Embryonic facial prominence (tissue), 1 donor: ENCODE data around the gene CAB39.
A peak's percentile ranks its signal among the peaks of the same experiment; 100 is the strongest.

Experiments used
- DNase-seq: peaks from one replicate; pipeline ENCODE4 v3.0.0-alpha.2; 2016; ENCODE audit errors: extremely low spot score

Gene CAB39

DNA sequence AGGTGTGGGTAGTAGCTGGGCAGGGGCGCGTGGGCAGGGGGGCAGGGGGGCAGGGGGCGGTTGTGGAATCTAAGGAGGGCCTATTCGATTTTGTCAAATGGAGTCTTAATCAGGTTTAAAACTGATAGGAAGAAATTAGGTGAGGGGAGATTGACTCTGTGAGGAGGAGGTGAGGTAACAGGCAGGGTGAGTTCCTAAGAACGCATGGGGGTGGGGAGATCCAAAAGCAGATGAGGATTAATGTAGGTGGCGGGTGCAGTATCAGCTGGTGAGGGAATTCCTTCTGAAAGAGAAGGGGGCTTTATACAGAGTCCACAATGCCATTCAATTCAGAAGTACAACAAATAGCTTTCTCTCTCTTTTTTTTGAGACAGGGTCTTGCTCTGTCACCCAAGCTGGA, 72.7 kb downstream of the CAB39 start:
- DNase-seq, result no peak

DNA sequence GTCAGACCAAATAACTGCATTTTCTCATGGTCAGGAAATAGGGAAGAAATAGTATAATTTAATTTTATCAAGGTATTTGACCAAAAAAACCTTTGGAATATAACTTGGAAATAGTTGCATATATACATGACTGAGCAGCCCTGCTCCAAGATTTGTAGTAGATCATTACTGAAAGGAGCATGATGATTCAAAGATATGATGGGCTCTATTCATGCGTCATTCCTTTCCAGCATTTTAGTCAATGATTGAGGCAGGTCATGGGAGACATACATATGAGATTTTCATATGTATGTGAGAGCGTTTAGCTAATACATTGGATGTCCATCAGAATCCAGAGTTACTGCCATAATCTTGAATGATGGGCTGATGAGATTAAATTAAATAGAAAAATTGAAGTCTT, 74.5 kb downstream of the CAB39 start:
- DNase-seq, result no peak

DNA sequence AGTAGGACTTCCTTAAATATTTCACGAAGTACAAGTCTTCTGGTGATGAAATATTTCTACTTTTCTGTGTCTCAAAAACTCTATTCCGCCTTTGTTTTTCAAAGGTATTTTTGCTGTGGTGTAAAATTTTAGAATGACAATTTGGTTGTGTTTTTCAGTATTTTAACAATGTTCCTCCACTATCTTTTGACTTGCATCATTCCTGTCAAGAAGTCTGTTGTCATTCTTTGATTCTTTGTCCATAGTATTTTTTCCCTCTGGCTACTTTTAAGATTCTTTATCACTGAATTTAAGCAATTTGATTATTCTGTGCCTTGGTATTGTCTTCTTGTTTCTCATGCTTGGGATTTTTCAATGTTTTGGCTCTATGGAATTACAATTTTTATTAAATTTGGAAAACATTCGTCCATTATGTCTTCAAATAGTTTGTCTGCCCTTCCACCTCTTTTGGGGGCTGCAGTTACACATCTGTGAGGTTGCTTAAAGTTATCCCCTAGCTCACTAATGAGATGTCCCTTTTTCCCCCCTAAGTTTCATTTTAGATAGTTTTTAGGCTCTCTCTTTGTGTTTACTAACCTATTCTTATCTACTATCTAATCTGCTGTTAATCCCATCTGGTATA, 76.0 kb downstream of the CAB39 start:
- no peak for DNase-seq

DNA sequence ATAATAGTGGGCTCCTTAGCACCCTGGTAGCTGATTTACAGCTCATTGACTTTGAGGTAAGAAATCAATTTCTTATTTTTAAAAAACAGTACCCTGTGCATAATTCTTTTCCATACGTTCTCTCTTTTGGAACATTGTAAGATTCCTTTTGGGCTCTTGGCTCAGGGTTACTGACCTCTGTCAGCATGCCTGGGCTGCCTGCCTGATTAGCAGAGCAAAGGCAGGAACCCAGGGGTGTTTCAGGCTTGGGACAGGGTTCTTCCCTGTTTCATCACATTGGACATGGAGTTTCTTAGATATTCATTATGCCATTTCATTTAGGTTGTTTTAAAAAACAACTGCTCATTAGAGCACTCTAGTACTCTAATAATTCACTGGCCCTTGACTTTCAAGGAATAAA, 78.3 kb downstream of the CAB39 start:
- no peak for DNase-seq

DNA sequence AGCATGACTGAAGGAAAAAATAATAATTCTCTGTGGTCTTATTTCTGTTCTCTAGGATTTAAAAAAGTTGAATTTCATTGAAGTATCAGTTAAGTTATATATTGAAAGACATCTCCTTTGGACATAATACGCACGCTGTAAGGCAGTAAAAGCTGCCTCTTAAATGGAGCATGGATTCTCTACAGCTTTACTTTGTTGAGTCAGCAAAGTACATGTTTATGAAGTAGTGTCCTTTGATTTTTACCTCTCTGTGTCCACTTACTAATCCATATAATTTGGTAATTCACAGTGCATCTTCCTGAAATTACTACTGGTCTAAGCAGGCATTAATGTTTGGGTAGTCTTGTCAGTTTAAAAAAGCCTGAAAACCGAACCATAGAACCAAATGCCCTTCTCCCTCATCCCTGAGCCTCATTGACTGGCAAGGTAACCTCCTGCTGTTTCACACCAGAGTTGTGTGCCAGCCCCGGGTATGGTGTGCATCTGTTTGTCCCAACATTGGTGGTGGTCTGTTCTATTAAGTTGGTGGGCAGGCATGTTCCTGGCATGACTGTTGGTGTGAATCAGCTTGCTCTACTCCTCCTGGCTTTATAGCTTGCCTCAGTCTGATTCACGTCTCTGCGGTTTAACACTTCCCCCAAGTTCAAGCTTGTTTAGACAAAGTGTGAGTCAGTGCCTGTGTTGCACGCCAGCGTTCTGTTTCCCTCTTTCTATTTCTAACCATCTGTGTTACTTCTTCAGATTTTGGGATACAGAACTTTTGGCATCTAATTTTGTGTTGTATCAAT, 81.1 kb downstream of the CAB39 start:
- no peak for DNase-seq

DNA sequence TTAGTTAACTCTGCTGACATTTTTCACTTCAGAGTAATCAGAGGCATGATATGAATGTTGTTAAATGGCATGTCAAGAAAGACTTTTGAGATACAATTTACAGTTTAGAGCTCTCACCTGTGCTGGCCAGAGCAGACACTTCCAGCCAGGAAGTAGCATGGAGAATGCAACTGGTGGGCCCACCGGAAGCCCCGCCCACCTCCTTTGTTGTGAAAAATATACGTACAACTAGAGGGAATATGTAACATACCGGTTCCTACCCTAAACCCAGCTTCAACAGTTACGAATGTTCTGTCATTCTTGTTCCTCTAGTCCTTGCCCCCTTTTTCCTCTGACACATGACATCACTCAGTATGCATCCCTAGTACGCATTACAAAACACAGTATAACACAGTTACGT, 81.9 kb downstream of the CAB39 start:
- no peak for DNase-seq

DNA sequence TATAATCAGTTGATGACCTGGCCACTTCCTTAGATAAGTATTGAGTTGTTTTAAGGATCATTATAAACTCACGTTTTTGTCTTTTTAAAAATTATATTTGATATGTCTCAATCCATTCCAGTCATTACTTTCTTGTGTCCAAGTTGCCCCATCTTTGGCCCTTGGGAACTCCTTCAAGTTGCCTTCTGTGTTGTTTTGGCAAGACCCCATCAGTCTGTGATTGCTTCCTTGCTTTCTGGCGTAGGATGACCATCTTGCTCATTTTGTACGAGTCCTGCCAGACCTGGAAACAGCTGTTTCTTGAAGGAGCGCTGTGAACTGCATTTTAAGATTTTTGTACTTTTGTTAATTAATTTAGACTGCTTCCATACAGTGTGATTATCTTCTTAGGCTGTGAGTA, 83.2 kb downstream of the CAB39 start:
- no peak for DNase-seq

DNA sequence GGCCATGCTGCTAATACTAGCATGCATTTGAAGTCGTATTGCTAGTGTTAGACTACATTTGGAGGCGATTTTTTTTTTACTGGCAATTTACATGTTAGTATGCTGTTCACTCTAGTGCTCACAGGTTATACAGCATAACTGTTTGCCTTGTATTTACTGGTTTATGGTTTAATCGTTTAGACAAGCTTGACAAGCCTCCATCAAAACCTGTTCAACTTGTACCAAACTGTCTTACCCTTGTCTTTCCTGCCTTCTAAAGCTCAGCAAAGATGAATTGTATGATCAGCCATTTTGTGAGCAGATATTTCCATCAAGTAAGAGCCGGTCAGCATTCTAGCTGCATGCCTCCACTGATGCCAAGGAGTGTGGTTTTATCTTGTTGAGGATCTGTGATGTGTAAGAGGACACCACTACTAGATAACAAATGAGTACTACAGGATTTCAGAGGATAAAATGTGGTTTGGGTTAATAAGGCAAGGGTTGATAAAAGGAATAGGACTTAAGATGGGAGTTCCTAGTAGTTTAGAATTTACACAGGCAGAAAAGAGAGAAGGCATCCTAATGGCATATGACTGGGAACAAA, 83.7 kb downstream of the CAB39 start:
- no peak for DNase-seq

DNA sequence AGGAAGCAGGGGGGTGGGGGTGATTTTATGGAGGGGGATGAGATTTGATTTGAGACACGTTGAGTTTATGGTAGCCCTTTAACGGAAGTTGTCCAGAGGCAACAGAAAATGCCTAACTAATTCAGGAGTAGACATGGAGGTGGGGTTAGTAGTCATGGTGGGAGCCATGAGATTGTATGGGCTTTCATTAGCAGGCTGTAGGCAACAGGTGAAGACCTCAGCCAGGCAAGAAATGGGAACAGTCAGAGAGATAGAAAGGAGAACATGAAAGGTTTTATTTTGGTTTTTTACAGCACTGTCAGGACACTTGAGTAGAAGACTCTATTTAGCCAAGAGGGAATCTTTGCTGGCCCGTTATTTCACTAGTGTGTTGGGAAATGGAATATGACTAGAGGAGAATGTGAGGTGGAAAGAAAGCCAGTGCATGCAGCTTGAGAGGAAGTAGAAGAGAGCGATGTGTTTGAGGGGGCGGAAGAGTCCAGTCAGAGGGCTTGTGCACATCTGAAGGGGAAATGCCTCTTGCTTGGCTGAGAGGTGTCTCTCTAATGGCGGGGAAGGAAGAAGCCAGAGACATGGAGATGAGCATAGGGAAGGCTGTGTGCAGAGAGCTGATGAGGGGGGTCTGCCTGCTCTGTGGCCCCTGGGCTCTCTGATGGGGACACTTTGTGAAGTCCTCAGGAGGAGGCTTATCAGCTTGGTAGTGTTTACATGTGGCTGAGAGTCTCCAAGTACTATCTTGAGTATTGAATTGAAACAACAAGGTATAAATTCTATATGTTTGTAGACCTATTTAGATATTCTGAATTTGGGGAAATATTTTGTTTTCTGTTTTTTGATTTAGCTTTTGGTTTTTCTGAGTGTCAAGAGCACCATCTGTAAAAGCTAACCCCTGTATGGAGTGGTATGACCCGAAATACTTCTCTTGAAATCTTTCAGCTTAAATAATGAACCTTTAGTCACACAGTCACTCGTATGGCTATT, 85.2 kb downstream of the CAB39 start:
- DNase-seq, result no peak

DNA sequence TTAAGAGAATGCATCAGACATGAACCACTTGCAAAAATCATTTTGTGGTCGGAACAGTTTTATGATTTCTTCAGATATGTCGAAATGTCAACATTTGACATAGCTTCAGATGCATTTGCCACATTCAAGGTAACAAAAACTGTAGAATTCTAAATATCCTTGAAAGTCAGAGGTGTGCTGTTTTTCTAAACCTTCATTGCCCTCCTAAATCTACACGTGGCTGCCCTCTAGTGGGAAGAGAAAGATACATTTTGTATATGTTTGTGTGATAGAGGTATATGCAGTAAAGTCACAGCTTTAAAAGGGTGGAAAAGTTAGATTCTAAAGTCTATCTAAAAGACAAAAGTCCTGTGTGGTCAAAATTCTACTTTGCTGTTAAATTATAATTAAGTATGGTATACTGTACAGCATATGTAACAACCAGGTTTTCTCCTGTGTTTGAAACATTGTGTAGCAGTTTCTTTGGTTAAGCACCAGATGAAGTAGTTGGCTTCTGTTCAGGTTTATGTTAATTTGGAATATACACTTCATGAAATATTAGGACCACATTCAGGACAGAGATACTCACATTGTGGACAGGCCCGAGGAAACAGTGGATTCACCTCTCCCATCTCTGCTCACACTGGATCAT, 86.2 kb downstream of the CAB39 start:
- peak; percentile 18 for DNase-seq

DNA sequence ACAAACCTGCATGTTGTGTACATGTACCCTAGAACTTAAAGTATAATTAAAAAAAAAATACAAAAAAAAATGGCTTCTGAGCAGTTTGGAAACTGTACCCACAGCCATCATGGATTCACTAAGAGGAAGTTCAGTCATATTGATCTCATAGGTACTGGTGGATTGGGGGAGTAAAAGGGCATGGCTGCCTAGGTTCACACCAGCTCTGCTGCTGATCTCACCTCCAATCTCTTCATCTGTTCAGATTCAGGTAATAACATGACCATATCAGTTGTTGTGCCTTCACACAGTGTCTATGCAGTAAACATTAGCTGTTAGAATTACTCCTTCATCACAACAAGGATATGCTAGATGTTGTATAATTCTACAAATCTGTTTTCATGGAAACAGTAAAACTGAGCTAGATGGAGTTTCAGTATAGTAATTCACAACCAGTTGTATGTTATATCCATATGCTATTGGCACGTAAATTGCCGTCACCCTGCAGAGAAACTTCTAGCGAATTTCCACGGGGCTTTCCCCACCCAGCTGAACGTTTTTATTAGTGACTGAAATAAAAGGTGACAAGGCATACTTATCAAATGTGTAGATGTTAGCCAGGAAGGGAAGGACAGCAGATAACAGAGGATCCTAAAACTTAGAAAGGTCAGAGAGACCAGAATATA, 92.8 kb downstream of the CAB39 start:
- DNase-seq, result no peak

DNA sequence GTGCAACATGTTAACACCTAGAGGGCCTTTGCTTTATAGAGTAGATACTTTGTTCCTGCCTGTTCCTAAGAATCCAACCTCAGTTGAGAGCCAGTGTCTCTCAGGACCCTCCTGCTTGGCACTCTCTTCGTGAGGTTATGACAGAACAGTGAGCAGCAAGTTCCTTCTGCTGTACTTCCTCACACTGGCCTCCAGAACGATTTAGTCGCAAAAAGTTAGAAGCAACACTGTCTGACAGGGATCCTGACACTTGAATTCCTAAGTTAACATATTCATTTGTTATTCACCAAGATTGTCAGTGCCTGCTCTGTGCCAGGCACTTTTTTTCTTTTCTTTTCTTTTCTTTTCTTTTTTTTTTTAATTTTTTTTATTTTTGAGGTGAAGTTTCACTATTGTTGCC, 95.1 kb downstream of the CAB39 start:
- DNase-seq, result no peak

DNA sequence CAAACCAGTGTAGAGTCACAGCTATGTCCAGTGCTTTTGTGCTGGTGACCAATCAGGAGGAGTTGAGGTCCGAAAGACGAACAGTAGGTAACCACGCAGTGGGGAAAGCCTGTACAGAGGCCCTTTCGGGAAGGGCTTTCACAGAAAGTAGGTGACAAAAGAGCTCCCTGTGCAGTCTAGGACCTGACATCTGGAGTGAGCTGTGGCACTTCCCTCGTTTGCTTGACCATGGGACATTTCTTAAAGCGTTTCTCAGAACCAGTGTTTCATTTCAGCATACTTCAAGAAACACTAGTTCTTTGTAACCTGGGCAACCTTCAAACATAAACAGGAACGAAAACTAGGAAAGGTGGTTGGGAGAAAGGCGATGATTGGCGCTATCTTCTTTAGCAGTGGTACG, 96.4 kb downstream of the CAB39 start:
- DNase-seq, result no peak

DNA sequence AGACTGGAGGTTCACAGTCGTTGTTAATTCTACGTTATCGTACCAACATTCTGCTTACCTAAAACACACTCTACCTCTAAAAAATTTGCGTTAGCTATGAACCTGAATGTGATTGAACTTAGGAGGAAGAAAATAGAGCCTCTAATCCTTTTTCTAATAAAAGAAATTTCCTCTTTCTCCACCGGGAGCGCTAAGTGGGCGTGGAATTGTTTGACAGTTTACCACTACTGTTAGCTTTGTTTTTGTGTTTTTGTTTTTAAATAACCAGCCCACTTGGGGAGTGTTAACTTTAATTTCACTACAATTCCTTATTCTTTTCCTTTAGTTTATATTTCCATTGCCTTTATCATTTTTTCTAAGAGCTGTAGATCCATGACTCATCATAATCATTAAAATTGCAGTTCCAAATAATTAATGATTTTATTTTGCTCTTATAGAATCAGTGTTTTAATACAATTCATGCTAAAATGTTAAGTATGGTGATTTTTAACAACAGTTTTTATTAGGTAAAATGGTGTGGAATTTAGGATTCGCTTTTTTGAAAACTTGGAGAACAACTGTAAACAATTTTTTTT, 97.1 kb downstream of the CAB39 start:
- no peak for DNase-seq

DNA sequence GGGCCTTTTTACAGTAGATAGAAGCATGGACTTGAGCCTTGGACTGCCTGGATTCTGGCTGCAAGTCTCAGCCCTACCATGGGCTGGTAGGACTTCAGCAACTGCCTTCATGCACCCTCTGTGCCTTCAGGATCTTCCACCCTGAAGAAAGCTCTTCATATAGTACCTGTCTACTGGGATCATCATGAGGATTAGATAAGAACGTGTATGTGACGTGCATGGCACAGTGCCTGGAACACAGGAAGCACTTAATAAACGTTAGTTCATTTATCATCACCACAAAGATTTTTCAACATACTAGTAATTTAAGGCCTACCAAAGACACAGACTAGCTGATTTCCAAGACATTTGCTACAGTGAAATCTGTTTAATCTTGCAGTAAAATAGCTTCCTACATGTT, 98.9 kb downstream of the CAB39 start:
- no peak for DNase-seq

DNA sequence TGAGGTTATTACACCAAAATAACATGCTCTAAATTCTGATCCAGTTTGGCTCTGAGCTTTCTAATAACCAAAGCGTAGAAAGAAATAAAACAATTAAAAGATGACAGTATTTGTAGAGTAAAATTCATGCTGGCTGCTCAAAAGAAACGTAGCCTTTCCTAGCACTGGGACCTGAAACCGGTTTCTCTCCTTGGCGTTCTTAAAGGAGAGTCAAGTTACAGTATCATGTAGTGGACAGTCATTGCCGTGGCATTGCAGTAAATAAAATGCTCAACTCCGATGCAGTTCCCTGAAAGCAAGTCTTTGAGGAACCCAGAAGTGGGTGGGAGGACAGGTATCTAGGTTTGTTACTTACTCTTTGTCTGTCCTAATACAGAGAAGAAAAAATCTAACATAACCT, 99.4 kb downstream of the CAB39 start:
- no peak for DNase-seq

DNA sequence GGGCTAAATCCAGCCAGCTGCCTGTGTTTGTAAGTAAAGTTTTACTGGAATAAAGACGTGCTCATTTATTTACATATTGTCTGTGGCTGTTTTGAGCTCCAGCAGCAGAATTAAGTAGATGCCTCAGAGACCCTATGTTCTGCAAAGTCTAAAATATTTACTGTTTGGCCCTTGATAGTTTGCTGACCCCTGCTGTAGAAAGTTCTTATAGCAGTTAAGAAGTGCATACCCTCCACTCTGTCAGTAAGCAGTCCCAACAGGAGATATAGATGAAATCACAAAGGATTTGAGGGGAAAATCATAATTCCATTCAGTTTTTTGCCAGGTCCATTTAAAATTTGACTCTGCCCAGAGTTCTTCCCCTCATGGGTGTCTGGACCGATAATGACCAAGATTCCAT, 102.0 kb downstream of the CAB39 start:
- no peak for DNase-seq

DNA sequence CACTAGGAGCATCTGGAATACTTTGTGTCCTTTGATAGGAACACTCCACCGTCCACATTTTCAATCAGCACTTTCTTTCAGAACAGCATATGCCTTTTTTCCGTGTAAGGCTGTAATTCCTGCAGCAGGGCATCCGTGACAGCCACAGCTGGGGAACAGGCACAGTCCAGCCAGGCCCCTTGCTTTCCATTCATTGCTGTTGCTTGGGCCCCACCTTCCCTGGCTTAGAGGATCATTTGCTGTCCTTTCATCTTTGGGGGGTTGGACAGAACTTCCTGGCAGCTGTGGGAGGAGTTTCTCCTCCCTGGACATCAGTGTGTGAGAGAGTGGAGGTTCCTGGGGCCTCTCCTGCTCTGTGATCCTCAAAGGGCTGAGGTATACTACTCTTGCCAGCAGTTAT, 102.4 kb downstream of the CAB39 start:
- no peak for DNase-seq

DNA sequence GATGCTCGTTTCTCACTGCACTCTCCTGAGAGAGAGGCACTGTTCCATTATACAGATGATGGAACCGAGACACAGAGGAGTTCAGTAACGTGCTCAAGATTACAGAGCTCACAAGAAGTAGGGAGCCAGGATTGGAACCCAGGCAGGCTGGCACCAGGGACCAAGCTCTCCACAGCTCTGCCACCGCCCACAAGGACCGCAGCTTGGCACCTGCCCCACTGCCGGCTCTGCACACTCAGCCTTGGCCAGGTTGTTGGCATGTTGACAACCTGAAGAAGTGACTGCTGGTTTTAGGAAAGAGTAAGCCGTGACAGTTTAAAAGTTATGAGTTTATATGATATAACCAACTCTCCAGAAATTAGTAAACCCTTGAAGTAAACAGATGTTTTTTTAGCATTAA, 104.1 kb downstream of the CAB39 start:
- no peak for DNase-seq

DNA sequence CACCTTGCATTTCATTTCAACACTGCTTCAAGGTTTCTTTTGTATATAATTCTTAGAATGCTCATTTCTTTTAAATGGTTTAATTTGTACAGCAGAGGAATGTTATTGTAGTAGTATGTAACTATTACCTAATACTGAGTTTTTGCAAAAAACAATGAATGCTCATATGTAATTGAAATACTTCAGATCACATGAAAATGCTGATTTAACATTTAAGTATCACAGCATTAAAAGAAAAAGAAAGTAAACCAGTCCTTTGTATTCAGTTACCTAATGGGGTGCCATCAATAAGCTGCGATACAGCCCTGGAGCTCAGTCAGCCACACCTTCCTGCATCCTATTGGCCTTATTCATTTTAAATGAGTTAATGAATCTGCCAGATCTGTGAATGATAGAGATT, 106.8 kb downstream of the CAB39 start:
- no peak for DNase-seq
